HG03558 (cell line): ENCODE results near the gene CCDC134.

Source experiments
- ATAC-seq: cut with Tn5 transposase; IDR thresholded peaks from one replicate; pipeline ENCODE4 v1.9.1; 2021; ENCODE audit warnings: moderate number of reproducible peaks; ENCODE audit not compliant: unreplicated experiment; ENCODE audit errors: extremely low read depth

CCDC134 gene

DNA sequence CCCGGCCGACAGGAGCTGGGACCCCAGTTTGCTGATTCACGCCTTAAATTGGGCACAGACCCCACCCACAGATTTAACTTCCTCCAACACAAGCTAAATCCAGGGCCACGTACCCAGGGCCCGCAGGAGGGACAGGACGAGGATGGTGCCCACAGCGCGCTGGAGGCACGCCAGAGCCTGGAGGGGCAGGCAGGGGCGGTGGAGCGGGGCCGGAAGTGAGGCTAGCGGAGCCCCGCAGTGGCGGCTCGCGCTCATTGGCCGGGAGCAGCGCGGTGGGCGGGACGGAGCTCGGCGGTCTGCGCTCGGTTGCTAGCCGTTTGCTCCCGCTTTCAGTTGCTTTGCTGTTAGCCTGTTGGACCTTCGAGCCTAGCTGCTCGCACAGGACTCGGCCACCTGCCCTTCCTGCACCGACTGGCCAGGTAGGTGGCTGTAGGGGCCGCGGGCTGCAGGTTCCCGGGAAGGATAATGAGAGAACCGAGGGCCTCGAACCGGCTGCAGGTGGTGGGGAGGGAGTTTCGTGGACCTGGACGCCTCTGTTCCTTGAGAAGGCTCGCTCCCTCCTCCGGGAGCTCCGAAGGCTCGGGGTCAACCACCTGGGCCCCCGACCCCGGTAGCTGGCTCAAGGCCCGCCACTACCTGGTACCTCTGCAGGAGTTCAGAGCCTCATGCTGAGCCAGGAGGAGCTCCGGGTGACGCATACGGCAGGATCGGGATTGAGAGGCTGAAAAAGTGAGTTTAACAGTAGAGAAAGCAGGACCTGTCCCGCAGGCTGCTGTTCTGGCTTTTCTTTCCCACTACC, at the start of gene CCDC134:
Gene CCDC134 (plus strand): TSS at position 332 of the 799 bp plus-strand sequence. CDS start 8,212 bp downstream, outside the sequence.
- ATAC-seq, result peak; percentile 86

DNA sequence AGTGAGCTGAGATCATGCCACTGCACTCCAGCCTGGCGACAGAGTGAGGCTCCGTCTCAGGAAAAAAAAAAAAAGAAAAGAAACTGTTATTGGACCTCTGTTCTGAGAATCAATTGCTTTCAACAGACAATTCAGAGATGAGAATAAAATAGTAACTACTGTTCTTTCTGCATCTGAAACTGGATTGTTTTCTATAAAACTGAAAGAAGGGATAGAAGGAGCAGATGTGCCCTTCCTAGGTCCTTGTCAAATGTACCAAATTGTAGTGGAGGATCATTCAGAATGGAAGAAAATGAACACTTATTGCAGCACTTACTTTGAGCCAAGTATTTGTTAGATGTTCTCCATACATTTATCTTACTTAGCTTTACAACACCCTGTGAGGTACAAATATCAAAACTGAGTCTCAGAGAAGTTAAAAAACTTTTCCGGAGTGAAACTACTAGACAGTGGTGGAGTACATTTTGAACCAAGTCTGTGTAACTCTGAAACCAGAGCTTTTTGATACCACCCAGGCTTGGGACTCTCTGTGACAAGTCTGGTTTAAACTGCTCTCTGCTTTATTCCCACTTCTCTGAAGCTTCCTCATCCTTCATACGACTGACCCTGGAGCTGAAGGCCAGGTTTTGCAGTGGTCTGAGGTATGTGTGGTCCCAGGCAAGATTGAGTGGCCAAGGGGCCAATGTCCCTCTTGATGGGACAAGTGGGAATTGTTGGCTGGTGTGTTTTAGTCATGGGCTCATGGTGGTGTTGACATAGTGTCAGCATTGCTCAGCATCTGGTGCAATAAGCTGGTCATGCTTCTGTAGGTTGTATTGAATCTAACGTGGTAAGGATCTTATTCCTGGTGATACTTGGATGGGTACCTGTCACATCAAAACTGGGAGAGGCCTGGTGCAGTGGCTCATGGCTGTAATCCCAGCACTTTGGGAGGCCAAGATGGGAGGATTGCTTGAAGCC, 48.2 kb upstream of the CCDC134 start:
- ATAC-seq, result no peak

DNA sequence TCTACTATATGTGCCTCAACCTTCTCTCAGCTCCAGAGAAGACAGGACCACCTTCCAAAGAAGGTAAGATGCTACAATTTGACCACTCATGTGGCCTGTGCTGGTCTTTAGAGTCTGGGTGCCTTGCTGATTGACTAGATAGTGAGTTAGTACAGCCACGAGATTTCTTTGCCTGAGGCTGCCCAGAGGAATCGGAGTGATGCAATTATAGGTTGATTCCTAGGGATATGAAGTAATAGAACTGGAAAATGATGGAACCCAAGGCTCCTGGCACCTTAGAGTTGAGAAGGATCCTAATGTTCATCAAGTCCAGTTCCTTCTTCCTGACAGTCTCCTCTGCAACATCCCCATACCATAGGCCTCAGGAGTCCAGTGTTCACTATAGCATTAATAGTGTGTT, 46.5 kb upstream of the CCDC134 start:
- ATAC-seq, result no peak

DNA sequence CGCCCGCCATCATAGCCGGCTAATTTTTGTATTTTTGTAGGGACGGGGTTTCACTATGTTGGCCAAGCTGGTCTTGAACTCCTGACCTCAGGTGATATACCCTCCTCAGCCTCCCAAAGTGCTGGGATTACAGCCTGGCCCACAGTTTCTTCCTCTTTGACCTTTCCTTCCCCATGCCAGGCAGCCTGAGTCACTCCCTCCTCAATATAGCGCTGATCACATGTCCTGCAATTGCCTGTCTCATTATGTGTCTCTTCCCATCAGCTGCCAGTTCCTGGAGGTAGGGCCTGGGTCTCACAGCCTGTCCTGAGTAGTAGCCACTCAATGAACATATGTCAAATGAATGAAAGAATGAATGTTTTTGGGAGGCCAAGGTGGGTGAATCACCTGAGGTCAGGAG, 43.0 kb upstream of the CCDC134 start:
- no peak for ATAC-seq

DNA sequence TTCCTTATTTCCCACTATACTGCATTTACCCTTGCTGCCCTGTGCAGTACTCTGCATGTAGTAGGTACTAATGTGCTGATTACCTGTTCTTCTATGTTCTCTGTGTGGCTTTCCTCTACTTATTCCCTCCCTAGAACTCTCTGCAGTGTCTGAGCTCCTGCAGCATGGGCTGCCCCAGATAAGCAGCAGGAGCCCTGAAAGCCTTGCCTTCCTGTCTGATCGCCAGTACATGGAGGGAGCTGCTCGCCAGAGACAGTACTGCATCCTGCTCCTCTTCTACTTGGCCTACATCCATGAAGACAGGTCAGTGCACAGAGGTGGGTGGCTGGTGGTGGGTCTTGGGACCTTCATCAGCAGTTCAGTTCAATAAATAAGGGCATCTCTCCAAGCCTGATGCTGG, 42.2 kb upstream of the CCDC134 start:
- ATAC-seq, result no peak

DNA sequence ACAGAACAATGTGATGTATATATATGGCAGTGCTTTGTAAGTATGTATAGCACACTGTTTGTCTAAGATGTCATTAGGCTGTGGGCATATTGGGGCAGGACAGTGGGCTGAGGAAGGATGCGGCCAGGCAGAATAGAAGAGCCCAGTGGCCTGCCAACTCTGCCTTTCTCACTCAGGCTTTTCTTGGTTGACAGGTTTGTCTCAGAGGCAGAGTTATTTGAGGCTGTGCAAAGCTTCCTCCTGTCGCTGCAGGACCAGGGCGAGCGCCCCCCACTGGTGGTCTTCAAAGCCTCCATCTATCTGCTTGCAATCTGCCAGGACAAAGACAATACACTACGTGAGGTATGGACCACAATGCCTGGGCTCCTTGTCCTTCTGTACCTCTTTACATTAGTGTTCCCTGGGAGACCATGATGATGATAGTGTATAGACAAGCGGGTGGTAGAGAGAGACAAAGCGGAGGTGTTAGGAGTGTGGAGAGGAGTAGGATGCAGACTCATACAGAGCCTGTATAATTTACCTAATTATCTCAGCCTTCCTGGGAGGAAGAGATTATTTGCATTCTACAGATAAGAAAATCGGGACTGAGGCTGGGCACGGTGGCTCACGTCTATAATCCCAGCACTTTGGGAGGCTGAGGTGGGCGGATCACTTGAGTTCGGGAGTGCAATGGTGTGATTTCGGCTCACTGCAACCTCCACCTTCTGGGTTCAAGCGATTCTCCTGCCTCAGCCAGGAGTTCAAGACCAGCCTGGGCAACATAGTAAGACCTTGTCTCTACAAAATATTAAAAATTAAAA, 37.3 kb upstream of the CCDC134 start:
- no peak for ATAC-seq

DNA sequence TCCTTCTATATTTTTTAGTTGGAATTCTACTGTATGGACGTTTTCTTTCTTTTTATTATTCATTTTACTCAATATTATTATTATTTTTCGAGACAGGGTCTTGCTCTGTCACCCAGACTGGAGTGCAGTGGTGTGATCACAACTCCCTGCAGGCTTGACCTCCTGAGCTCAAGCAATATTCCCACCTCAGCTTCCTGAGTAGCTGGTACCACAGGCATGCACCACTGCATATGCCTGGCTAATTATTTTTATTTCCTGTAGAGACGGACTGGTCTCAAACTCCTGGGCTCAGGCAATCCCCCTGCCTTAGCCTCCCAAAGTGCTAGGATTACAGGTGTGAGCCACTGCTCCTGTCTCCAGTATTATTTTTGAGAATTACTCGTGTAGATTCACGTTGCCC, 34.0 kb upstream of the CCDC134 start:
- ATAC-seq, result no peak

DNA sequence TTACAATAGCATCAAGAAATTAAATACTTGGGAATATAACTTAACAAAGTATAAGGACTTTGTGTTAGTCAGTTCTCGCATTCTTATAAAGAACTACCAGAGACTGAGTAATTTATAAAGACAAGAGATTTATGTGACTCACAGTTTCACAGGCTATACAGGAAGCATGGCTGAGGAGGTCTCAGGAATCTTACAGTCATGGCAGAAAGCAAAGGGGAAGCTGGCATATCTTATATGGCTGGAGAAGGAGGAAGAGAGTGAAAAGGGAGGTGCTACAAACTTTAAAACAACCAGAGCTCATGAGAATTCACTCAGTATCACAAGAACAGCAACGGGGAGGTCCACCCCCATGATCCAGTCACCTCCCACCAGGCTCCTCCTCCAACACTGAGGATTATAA, 32.0 kb upstream of the CCDC134 start:
- no peak for ATAC-seq

DNA sequence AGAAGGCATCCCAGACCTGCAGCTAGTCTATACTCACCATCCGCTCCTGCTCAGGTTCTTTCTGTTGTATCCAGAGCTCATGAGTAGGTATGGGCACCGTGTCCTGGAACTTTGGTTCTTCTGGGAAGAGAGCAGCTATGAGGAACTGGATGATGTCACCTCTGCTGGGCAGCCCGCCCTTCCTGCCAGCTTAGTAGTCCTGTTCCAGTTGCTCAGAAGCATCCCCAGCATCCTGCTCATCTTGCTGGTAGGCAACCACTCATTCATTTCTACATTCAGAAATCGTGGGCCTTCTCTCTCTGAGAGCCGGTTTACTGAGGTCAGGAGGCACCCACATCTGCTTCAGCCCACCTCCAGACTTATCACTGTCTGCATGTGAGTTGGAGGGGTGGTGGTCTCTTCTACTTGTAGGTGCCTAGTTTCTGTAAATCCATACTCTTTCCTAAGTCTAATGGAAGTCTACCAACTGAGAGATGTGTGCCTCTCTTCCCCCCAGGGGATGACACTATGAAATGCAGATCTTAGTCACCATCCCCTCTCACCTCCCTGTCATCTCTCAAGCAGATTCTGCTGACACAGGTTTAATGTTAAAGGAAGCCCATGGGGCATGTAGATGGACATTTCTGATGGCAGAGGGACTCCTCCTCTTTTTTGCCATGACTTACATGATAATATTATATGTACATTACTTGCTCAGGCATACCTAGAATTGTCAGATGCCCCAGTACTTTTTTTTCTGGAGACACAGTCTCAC, 29.6 kb upstream of the CCDC134 start:
- no peak for ATAC-seq

DNA sequence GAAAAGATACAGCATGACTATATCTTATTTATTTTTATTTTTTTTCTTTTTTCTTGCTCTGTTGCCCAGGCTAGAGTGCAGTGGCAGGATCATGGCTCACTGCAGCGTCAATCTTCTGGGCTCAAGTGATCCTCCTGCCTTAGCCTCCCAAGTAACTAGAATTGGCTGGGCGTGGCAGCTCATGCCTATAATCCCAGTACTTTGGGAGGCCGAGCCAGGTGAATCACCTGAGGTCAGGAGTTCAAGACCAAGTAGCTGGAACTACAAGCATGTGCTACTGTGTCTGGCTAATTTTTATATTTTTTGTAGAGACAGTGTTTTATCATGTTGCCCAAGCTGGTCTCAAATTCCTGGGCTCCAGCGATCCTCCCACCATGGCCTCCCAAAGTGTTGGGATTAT, 28.3 kb upstream of the CCDC134 start:
- ATAC-seq, result no peak

DNA sequence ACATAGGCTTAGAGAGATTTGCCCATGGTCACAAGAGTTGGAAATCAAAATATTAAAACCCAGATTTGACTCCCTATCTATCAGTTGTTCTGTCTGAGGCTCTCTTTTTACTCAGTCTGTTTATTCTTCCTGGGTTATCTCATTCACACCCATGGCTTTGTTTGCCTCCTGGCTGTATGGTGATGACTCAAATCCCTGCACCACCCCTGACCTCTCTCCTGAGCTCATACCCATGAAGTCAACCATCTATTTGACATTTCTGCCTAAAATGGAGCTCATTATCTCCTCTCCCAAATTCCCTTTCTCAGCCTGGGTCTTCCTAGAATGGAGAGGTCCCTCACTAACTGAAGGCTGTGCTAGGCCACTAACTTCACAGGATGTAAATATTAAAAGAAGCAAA, 27.8 kb upstream of the CCDC134 start:
- ATAC-seq, result no peak

DNA sequence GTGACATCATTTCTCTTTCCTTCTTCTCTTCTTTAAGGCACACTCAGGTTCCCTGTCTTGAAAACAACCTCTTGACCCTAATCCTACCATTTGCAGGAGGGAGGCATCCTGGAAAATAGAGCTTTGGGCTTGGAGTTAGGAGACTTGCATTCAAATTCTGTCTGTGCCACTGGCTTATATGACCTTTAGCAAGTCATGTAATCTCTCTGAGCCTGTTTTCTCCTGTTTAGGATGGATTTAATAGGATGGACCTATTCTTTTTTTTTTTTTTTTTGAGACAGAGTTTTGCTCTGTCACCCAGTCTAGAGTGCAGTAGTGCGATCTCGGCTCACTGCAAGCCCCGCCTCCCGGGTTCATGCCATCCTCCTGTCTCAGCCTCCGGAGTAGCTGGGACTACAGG, 25.1 kb upstream of the CCDC134 start:
- ATAC-seq, result no peak

DNA sequence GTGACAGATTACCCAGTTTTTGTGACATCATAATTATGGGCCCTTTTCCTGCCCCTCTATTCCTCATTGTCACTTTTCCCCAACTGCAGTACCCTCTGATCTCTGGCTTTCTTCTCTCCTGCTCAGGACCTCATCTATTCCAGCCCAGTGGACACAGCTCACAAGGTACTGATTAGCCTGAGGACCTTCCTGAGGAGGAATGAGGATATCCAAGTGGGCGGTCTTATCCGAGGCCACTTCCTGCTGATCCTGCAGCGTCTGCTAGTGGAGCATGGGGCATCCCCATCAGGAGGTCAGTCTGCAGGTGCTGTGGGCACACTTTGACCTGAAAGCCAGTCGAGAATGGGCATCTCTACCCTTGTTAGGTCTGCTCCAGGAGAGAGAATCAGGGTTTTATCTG, 24.5 kb upstream of the CCDC134 start:
- ATAC-seq, result no peak

DNA sequence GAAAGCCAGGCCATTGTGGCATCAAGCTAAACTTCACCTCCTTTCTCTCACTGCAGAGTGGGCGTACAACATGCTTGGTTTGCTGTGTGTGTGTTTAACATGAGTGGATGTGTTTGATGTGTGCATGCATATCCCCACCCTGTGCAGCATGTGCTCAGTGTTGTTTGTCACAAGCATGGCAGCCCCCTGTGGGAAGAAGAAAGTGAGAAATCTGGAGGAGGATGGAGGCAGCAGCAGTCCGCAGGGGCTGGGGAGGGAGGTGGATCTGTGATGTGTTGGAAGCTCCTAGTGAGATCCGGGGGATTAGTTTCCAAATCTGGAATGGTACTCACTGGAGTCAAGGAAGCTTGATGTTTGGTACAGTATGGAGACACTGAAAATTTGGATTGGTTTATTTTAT, 24.1 kb upstream of the CCDC134 start:
- no peak for ATAC-seq

DNA sequence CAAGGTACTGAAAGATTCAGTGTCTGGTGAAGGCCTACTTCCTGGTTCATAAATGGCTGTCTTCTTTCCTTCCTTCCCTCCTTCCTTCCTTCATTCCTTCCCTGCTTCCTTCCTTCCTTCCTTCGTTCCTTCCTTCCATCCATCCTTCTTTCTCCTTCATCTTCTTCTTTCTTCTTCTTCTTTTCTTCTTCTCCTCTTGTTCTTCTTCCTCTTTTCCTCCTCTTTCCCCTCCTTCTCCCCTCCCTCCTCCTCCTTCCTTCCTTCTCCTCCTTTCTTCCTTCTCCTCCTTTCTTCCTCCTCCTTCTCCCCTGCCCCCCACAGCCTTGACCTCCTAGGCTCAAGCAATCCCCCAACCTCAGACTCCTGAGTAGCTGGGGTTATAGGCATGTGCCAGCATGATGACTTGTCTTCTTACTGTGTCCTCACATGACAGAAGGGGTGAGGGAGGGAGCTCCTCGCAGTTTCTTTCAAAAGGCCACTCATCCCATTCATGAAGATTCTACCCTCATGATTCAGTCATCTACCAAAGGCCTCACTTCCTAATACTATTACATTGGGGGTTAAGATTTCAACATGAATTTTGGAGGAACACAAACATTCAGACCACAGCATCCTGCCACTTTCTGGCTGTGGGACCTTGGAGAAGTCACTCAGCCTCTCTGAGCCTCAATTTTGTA, 22.6 kb upstream of the CCDC134 start:
- no peak for ATAC-seq

DNA sequence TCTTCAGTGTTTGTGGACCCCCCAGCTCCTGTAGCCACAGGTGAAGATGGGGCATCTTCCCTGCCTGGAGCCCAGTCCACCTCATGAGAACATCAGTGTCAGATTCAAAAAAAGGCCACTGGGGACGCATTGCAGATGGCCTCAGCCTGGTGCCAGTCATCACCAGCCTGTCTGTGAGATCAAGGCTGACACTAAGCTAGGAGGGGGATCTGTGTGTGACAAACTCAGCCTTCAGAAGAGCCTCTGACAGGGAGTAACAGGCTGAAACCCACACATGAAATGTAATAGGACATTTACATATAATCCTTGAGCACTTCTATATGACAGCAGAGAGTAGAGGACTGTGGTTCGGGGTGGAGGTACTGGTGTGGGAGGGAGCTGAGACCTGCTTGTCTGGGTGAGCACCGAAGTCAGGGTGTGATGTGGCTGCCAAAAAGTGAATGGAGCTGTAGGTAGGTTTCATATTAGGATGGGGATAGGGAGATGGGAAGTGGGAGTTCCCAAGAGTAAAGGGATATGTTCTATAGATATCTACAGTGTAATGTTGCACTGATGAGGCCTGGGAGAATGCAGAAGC, 20.5 kb upstream of the CCDC134 start:
- ATAC-seq, result no peak

DNA sequence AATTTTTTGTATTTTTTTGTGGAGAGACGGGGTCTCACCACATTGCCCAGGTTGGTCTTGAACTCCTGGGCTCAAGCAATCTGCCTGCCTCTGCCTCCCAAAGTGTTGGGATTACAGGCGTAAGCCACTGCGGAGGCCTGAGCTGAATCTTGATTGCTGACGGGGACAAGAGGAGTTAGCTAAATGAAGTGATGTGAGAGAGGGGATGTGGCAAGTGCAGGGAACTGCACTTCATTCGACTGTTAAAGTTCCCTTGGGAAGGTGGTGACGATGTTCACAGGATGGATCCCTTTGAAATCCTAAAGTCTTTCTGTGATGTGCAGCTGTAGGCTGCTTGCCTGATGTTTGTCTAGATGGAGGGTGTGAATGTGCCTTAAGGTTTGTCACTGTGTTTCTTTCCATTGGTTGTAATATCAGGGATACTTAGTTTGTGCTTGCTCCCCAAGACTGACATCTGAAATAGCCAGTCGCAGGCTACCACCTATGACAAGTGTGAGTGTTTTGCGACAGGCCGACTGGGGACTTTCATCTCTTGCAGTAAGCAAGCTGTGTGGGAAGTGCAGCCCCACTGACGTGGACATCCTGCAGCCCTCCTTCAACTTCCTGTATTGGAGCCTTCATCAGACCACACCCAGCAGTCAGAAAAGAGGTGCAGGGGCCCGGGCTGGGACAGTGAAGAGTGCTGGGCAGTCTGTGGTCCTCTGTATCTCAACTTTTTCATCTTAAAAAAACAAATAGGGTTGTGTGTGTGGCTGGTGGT, 19.6 kb upstream of the CCDC134 start:
- peak; percentile 73 for ATAC-seq

DNA sequence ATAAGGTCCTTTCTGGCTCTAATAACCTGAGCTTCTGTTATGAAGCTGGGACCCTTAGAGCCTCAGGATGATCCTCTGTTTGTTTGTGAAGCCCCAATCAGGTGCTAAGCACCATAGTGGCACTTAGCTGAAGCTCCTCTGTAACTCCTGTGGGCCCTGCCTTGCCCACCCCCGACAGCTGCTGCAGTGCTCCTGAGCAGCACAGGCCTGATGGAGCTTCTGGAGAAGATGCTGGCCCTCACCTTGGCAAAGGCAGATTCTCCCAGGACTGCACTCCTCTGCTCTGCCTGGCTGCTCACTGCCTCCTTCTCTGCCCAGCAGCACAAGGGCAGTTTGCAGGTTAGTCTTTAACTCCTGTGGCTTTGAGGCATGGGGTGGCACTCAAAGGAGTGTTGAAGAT, 19.0 kb upstream of the CCDC134 start:
- no peak for ATAC-seq
